ENCODE measurements around the gene PTPRK. TPM values are rescaled to one million over a fixed set of nuclear protein-coding genes. Genes with fewer than 3 reads are reported as not detected.

Gene PTPRK
- total and polyA plus RNA-seq, 3 experiments from 2014 or later: 0.74 to 23.0 (median 21.3) TPM

GRCh38 chr6:128032042-128032441 lies 488.4 kb downstream of the PTPRK start:
- POLR2A ChIA-PET: no interaction called here

DNA sequence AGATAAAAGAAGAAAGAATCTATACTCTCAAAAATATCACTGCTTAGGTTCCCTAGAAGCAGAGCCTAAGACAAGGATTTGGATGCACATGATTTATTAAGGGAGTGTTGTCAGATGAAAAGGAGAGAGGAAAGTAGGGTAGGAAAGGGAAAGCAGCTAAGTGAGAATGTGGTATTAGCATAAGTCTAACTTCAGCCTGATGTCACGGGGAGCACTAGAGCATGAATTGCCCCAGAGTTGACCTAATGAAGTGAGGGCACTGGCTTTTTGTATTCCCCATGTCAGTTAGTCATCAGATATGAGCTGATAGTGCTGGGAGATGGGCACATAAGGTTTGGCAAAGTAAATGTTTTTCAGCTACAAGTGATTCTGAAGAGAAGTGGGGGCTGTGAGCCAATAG lies 490.6 kb downstream of the PTPRK start:
- Mint-ChIP-seq H3K4me3 (no peak overlapping the region), H3K9me3 (no peaks in the 10 kb centered on the region), H3K27me3 (peaks cover 0 to 2% of the 10 kb centered on the region in 2 donors), H3K36me3 (peaks cover 0 to 3% (median 0%) of the 10 kb centered on the region in 3 donors), H3K4me1 (peaks cover 3 to 35% (median 27%) of the 10 kb centered on the region in 3 donors), H3K27ac (no peak overlapping the region)
- no peak overlapping the region for H3K27ac ChIP-seq (ENCODE audit: low read depth, low read length)
- DNase-seq: no peak
- no peaks in the 10 kb centered on the region for H3K9me3 ChIP-seq (ENCODE audit: low read length)
- no peaks in the 10 kb centered on the region for H3K36me3 ChIP-seq (ENCODE audit: insufficient read depth, low read length)
- POLR2A ChIA-PET: no interaction called here
- CTCF ChIA-PET: interaction anchor here (1.1 kb wide), 1 partner anchor 174 kb away, joined by 3 read pairs; no protein-coding TSS in a partner anchor
- H3K4me3 ChIP-seq (ENCODE audit: low read length): no peak overlapping the region
- no peaks in the 10 kb centered on the region for H3K27me3 ChIP-seq (ENCODE audit: insufficient read depth, low read length, poor library complexity, severe bottlenecking)
- no peaks in the 10 kb centered on the region for H3K4me1 ChIP-seq (ENCODE audit: insufficient read depth, low read length)

More at GRCh38 chr6:128032042-128032441, 488.4 kb downstream of the PTPRK start:
- Mint-ChIP-seq H3K36me3 (peaks cover 2 to 10% (median 6%) of the 10 kb centered on the region in 3 donors), H3K9me3 (no peaks in the 10 kb centered on the region), H3K4me3 (no peak overlapping the region), H3K27ac (peak overlapping the region in 2 of 8 donors; percentile 4 to 17), H3K27me3 (peaks cover 0 to 2% of the 10 kb centered on the region in 2 donors), H3K4me1 (peaks cover 3 to 29% (median 23%) of the 10 kb centered on the region in 3 donors)
- no peaks in the 10 kb centered on the region for H3K36me3 ChIP-seq (ENCODE audit: insufficient read depth, low read length)
- peak in 1 of 5 donors; percentile 51 for DNase-seq
- H3K4me1 ChIP-seq (ENCODE audit: insufficient read depth, low read length): no peaks in the 10 kb centered on the region
- H3K9me3 ChIP-seq (ENCODE audit: low read length): no peaks in the 10 kb centered on the region
- H3K27me3 ChIP-seq (ENCODE audit: insufficient read depth, low read length, poor library complexity, severe bottlenecking): no peaks in the 10 kb centered on the region
- H3K27ac ChIP-seq (ENCODE audit: low read depth, low read length): no peak overlapping the region
- CTCF ChIA-PET: interaction anchor here (1.5 kb wide), 1 partner anchor 11 kb away, joined by 5 read pairs; no protein-coding TSS in a partner anchor
- H3K4me3 ChIP-seq (ENCODE audit: low read length): no peak overlapping the region

GRCh38 chr6:128028183-128028582 lies 492.2 kb downstream of the PTPRK start:
- Mint-ChIP-seq H3K36me3 (no peaks in the 10 kb centered on the region), H3K27ac (no peak overlapping the region), H3K4me1 (peaks cover 3 to 38% (median 24%) of the 10 kb centered on the region in 3 donors), H3K9me3 (no peaks in the 10 kb centered on the region), H3K27me3 (peaks cover 0 to 2% of the 10 kb centered on the region in 2 donors), H3K4me3 (no peak overlapping the region)
- Histone ChIP-seq H3K4me1 (ENCODE audit: insufficient read depth, low read length) (no peaks in the 10 kb centered on the region), H3K36me3 (ENCODE audit: insufficient read depth, low read length) (no peaks in the 10 kb centered on the region), H3K9me3 (ENCODE audit: low read length) (no peaks in the 10 kb centered on the region), H3K27me3 (ENCODE audit: insufficient read depth, low read length, poor library complexity, severe bottlenecking) (no peaks in the 10 kb centered on the region), H3K4me3 (ENCODE audit: low read length) (no peak overlapping the region), H3K27ac (ENCODE audit: low read depth, low read length) (no peak overlapping the region)
- ChIA-PET CTCF (no interaction called here), POLR2A (interaction anchor here (0.6 kb wide), 1 partner anchor 194 kb away, joined by 4 read pairs; no protein-coding TSS in a partner anchor)
- DNase-seq: no peak

DNA sequence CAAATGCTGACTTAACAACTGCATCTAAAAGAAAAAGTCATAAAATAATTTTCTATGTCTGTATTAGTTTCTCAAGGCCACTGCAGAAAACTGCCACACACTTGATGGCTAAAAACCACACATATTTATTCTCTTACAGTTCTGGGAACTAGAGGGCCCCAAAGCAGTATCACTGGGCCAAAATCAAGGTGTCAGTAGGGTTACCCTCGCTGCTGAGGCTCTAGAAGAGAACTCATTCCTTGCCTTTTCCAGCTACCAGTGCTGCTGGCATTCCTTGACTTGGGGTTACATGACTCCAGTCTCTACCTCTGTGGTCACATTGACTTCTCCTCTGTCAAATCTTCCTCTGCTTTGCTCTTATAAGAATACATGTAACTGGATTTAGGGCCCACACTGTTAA lies 494.9 kb downstream of the PTPRK start:
- Mint-ChIP-seq H3K4me1 (peaks cover 0 to 23% (median 13%) of the 10 kb centered on the region in 3 donors), H3K27me3 (no peaks in the 10 kb centered on the region), H3K9me3 (no peaks in the 10 kb centered on the region), H3K4me3 (no peak overlapping the region), H3K27ac (no peak overlapping the region), H3K36me3 (no peaks in the 10 kb centered on the region)
- POLR2A ChIA-PET: no interaction called here
- CTCF ChIA-PET: interaction anchor here (1.2 kb wide), 1 partner anchor 125 kb away, joined by 3 read pairs; the partner anchor contains the start of gene THEMIS
- no peak overlapping the region for H3K27ac ChIP-seq (ENCODE audit: low read depth, low read length)
- no peaks in the 10 kb centered on the region for H3K27me3 ChIP-seq (ENCODE audit: insufficient read depth, low read length, poor library complexity, severe bottlenecking)
- no peak for DNase-seq
- no peaks in the 10 kb centered on the region for H3K9me3 ChIP-seq (ENCODE audit: low read length)
- H3K36me3 ChIP-seq (ENCODE audit: insufficient read depth, low read length): no peaks in the 10 kb centered on the region
- no peaks in the 10 kb centered on the region for H3K4me1 ChIP-seq (ENCODE audit: insufficient read depth, low read length)
- no peak overlapping the region for H3K4me3 ChIP-seq (ENCODE audit: low read length)

DNA sequence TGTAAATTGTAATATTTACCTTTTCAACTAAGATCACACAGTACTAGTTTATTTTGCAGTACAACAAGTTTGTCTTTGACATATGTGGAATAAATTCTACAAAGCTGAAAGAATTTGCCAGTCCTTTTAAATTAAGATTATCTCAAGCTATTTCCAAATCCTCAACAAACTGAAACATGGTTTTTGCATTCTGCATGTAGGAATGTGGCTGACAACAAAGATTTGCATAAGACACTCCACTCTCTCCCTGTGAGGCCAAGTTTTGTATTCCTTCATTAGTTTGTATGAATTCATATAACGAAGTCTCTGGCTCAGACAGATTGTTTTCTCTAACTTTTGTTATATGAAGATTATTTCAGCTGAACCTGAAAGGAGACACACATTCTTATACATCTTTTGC lies 495.4 kb downstream of the PTPRK start:
- no peak overlapping the region for H3K27ac Mint-ChIP-seq
- CTCF ChIA-PET: interaction anchor here (1.2 kb wide), 1 partner anchor 124 kb away, joined by 3 read pairs; the partner anchor contains the start of gene THEMIS

DNA sequence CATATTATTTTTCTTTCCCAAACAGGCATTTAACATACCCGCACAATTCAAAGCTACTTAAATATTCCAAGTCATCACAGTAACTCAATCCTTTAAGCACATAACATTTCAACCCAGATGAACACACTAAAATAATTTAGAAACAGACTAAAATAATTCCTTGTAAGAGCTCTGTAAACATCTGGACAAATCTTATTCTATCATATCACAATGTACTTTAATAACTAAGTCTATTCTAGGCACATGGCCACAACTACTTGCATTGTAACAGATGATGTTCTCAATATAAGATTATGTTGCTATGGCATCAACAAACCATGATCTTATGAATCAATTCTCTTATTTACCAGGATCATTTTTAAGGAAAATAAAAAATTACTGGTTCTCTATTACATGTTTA lies 496.4 kb downstream of the PTPRK start:
- no peaks in the 10 kb centered on the region for H3K9me3 Mint-ChIP-seq
- no peak for DNase-seq
- H3K27me3 Mint-ChIP-seq: no peaks in the 10 kb centered on the region
- no peak overlapping the region for H3K4me3 Mint-ChIP-seq
- Histone ChIP-seq H3K9me3 (ENCODE audit: low read length) (no peaks in the 10 kb centered on the region), H3K27me3 (ENCODE audit: insufficient read depth, low read length, poor library complexity, severe bottlenecking) (no peaks in the 10 kb centered on the region), H3K27ac (ENCODE audit: low read depth, low read length) (no peak overlapping the region), H3K4me1 (ENCODE audit: insufficient read depth, low read length) (no peaks in the 10 kb centered on the region), H3K36me3 (ENCODE audit: insufficient read depth, low read length) (no peaks in the 10 kb centered on the region), H3K4me3 (ENCODE audit: low read length) (no peak overlapping the region)
- ChIA-PET CTCF (no interaction called here), POLR2A (no interaction called here)
- H3K27ac Mint-ChIP-seq: no peak overlapping the region
- H3K36me3 Mint-ChIP-seq: no peaks in the 10 kb centered on the region
- H3K4me1 Mint-ChIP-seq: peaks cover 0 to 28% (median 11%) of the 10 kb centered on the region in 3 donors

More for the DNA sequence above, 495.4 kb downstream of the PTPRK start:
- Histone ChIP-seq H3K9me3 (ENCODE audit: low read length) (no peaks in the 10 kb centered on the region), H3K36me3 (ENCODE audit: insufficient read depth, low read length) (no peaks in the 10 kb centered on the region), H3K27me3 (ENCODE audit: insufficient read depth, low read length, poor library complexity, severe bottlenecking) (no peaks in the 10 kb centered on the region), H3K4me1 (ENCODE audit: insufficient read depth, low read length) (no peaks in the 10 kb centered on the region), H3K4me3 (ENCODE audit: low read length) (no peak overlapping the region), H3K27ac (ENCODE audit: low read depth, low read length) (no peak overlapping the region)
- Mint-ChIP-seq H3K9me3 (no peaks in the 10 kb centered on the region), H3K4me3 (no peak overlapping the region), H3K36me3 (no peaks in the 10 kb centered on the region), H3K27me3 (no peaks in the 10 kb centered on the region), H3K4me1 (peaks cover 0 to 23% (median 10%) of the 10 kb centered on the region in 3 donors)
- DNase-seq: no peak
- POLR2A ChIA-PET: no interaction called here

GRCh38 chr6:128018821-128019220 lies 501.6 kb downstream of the PTPRK start:
- Histone ChIP-seq H3K4me1 (ENCODE audit: insufficient read depth, low read length) (no peaks in the 10 kb centered on the region), H3K36me3 (ENCODE audit: insufficient read depth, low read length) (no peaks in the 10 kb centered on the region), H3K4me3 (ENCODE audit: low read length) (no peak overlapping the region), H3K27ac (ENCODE audit: low read depth, low read length) (no peak overlapping the region), H3K9me3 (ENCODE audit: low read length) (no peaks in the 10 kb centered on the region), H3K27me3 (ENCODE audit: insufficient read depth, low read length, poor library complexity, severe bottlenecking) (no peaks in the 10 kb centered on the region)
- no peak overlapping the region for H3K27ac Mint-ChIP-seq
- peaks cover 0 to 22% (median 11%) of the 10 kb centered on the region in 3 donors for H3K4me1 Mint-ChIP-seq
- no peaks in the 10 kb centered on the region for H3K9me3 Mint-ChIP-seq
- H3K4me3 Mint-ChIP-seq: no peak overlapping the region
- ChIA-PET POLR2A (no interaction called here), CTCF (no interaction called here)
- peaks cover 0 to 3% (median 0%) of the 10 kb centered on the region in 3 donors for H3K36me3 Mint-ChIP-seq
- H3K27me3 Mint-ChIP-seq: no peaks in the 10 kb centered on the region
- DNase-seq: no peak

- Histone ChIP-seq H3K27ac (ENCODE audit: low read depth, low read length) (no peak overlapping the region), H3K4me3 (ENCODE audit: low read length) (no peak overlapping the region), H3K4me1 (ENCODE audit: insufficient read depth, low read length) (no peaks in the 10 kb centered on the region), H3K9me3 (ENCODE audit: low read length) (no peaks in the 10 kb centered on the region), H3K36me3 (ENCODE audit: insufficient read depth, low read length) (no peaks in the 10 kb centered on the region), H3K27me3 (ENCODE audit: insufficient read depth, low read length, poor library complexity, severe bottlenecking) (no peaks in the 10 kb centered on the region)
- H3K4me1 Mint-ChIP-seq: peaks cover 0 to 31% (median 17%) of the 10 kb centered on the region in 3 donors
- H3K36me3 Mint-ChIP-seq: peaks cover 0 to 6% (median 1%) of the 10 kb centered on the region in 3 donors
- CTCF ChIA-PET: interaction anchor here (1.2 kb wide), 1 partner anchor 29 kb away, joined by 3 read pairs; no protein-coding TSS in a partner anchor
- no peak overlapping the region for H3K27ac Mint-ChIP-seq
- no peak overlapping the region for H3K4me3 Mint-ChIP-seq
- DNase-seq: no peak
- H3K27me3 Mint-ChIP-seq: no peaks in the 10 kb centered on the region
- no peaks in the 10 kb centered on the region for H3K9me3 Mint-ChIP-seq
- POLR2A ChIA-PET: no interaction called here
These were observed 503.1 kb downstream of the PTPRK start for GRCh38 chr6:128017288-128017687.

All from CD8-positive, alpha-beta memory T cell (primary cell).